Measurements from ENCODE around the gene PRM2. TPM values are rescaled to one million over a fixed set of nuclear protein-coding genes. Genes with fewer than 3 reads are reported as not detected.

Gene PRM2
- total RNA-seq: not detected

GRCh38 chr16:11276143-11276895 lies at the start of gene PRM2:
Gene PRM2 (minus strand): TSS chr16:11276480. CDS start chr16:11276370, 110 bp downstream.
- no peak for DNase-seq

GRCh38 chr16:11325404-11326083 lies 49.3 kb upstream of the PRM2 start:
- DNase-seq: no peak

- no peak for DNase-seq
These were observed 47.5 kb upstream of the PRM2 start for GRCh38 chr16:11323551-11324336.

- no peak for DNase-seq
These were observed 46.5 kb upstream of the PRM2 start for GRCh38 chr16:11322823-11323222.

GRCh38 chr16:11321662-11322061 lies 45.4 kb upstream of the PRM2 start:
- DNase-seq: no peak

GRCh38 chr16:11320170-11320569 lies 43.9 kb upstream of the PRM2 start:
- no peak for DNase-seq

GRCh38 chr16:11319529-11320146 lies 43.4 kb upstream of the PRM2 start:
- no peak for DNase-seq

- no peak for DNase-seq
These were observed 42.5 kb upstream of the PRM2 start for GRCh38 chr16:11318817-11319216.

GRCh38 chr16:11316331-11317015 lies 40.2 kb upstream of the PRM2 start:
- DNase-seq: no peak

GRCh38 chr16:11315510-11315909 lies 39.2 kb upstream of the PRM2 start:
- DNase-seq: no peak

GRCh38 chr16:11314309-11314894 lies 38.1 kb upstream of the PRM2 start:
- DNase-seq: no peak

- no peak for DNase-seq
These were observed 37.4 kb upstream of the PRM2 start for GRCh38 chr16:11313493-11314308.

GRCh38 chr16:11312718-11313492 lies 36.6 kb upstream of the PRM2 start:
- DNase-seq: no peak

GRCh38 chr16:11310997-11311561 lies 34.8 kb upstream of the PRM2 start:
- DNase-seq: no peak

- no peak for DNase-seq
These were observed 34.3 kb upstream of the PRM2 start for GRCh38 chr16:11310634-11310977.

GRCh38 chr16:11309895-11310633 lies 33.8 kb upstream of the PRM2 start:
- no peak for DNase-seq

- no peak for DNase-seq
These were observed 32.4 kb upstream of the PRM2 start for GRCh38 chr16:11308493-11309283.
